Hepatocyte (in vitro differentiated cells): ENCODE measurements around the gene AIFM1.

ENCODE experiments used
- EZH2 ChIP-seq: fragments of 200-600 bp; sonication (generic); IDR thresholded peaks from 2 replicates; pipeline ENCODE4 v1.6.1; 2016; ENCODE audit warnings: antibody characterized with exemption, mild to moderate bottlenecking, borderline replicate concordance
- TF ChIP-seq, protein P1 (sequence below): fragments of 200-600 bp; sonication (generic); IDR thresholded peaks from 2 replicates; pipeline ENCODE4 v1.5.1; 2016; ENCODE audit warnings: antibody characterized with exemption, mild to moderate bottlenecking; ENCODE audit not compliant: poor library complexity

DNA sequence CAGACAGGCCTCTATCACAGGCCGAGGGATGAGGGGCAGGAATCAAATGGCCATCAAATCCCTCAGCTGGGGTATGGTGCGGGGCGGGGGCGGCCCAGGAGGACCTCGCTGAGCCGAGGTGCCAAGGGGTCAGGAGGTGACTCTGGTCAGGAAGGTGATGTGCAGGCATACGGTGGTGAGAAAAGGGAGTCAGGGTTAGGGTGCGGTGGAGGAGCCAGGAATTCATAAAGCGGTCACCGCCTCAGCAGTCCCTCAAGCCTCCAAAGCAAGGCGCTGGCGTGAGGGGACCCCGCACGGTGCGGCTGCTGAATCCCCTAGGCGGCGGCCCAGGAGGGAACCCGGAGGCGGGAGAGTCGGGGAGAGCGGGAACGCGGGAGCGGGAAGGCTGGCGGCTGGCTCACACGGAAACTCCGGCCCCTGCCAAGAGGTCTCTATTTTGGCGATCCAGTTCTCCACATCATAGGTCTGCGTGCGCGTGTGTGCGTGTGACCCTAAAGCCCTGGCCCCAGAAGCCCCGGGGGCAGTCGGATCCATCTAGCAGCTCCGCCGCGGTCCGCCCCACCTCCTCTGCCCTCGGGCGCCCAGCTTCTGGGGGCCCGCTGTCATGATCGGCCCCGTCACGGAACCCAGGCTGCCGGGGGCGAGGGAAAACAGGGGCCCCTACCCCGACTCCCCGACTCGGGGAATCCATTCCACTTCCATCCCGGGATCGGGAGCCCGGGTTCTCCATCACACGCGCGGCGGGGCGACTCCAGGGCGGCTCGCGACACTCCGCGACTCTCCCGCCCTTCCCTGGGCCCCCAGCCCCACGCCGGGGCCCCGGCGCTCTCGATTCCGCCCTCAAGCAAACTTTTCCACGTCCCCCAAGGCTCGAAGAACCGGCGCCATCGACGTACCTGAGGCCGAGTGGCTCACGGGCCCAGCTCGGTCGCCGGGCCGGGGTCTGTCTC, 55.9 kb downstream of the AIFM1 start:
- TF ChIP-seq, protein P1, sequence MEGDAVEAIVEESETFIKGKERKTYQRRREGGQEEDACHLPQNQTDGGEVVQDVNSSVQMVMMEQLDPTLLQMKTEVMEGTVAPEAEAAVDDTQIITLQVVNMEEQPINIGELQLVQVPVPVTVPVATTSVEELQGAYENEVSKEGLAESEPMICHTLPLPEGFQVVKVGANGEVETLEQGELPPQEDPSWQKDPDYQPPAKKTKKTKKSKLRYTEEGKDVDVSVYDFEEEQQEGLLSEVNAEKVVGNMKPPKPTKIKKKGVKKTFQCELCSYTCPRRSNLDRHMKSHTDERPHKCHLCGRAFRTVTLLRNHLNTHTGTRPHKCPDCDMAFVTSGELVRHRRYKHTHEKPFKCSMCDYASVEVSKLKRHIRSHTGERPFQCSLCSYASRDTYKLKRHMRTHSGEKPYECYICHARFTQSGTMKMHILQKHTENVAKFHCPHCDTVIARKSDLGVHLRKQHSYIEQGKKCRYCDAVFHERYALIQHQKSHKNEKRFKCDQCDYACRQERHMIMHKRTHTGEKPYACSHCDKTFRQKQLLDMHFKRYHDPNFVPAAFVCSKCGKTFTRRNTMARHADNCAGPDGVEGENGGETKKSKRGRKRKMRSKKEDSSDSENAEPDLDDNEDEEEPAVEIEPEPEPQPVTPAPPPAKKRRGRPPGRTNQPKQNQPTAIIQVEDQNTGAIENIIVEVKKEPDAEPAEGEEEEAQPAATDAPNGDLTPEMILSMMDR, result no peak
- no peak for TF ChIP-seq EZH2
